Measurements from ENCODE around the gene LDLRAD4. TPM values are rescaled to one million over a fixed set of nuclear protein-coding genes. Genes with fewer than 3 reads are reported as not detected.

The LDLRAD4 gene
- total RNA-seq, 1 donor, result 0.54 TPM

- TF ChIP-seq, protein P1, sequence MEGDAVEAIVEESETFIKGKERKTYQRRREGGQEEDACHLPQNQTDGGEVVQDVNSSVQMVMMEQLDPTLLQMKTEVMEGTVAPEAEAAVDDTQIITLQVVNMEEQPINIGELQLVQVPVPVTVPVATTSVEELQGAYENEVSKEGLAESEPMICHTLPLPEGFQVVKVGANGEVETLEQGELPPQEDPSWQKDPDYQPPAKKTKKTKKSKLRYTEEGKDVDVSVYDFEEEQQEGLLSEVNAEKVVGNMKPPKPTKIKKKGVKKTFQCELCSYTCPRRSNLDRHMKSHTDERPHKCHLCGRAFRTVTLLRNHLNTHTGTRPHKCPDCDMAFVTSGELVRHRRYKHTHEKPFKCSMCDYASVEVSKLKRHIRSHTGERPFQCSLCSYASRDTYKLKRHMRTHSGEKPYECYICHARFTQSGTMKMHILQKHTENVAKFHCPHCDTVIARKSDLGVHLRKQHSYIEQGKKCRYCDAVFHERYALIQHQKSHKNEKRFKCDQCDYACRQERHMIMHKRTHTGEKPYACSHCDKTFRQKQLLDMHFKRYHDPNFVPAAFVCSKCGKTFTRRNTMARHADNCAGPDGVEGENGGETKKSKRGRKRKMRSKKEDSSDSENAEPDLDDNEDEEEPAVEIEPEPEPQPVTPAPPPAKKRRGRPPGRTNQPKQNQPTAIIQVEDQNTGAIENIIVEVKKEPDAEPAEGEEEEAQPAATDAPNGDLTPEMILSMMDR (IDR thresholded peaks at IDR 0.05; ENCODE audit: insufficient read depth, low read length), result no peak
- no peak for DNase-seq (ENCODE audit: low read depth)
Measured at GRCh38 chr18:13545514-13545913, 327.0 kb downstream of the LDLRAD4 start.

GRCh38 chr18:13545955-13546354, 327.4 kb downstream of the LDLRAD4 start:
- DNase-seq (ENCODE audit: low read depth), result no peak
- H3K4me3 ChIP-seq (ENCODE audit: low read depth, low read length), result no peak overlapping the region
- TF ChIP-seq, protein P1 (IDR thresholded peaks at IDR 0.05; ENCODE audit: insufficient read depth, low read length), result no peak

More at GRCh38 chr18:13545514-13545913, 327.0 kb downstream of the LDLRAD4 start:
- H3K4me3 ChIP-seq (ENCODE audit: low read depth, low read length), result no peak overlapping the region

DNA sequence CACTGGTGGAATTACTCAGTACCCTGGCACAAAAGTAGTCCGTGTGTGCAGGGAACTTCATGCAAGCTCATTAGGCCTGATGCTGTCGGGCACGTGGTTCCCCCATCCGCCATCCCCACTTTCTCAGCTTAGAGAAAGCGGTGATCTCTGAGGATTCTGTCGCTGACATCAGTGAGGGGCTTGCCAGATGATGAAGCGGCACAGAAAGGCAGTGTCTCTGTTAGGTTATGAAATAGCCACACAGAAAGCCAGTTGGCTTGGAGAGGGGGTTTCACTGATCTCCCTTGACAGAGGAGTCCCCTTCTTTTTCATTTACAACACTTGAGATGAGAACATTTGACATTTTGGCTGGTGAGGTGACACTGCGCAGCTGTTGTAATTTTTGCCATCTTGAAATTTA, 328.1 kb downstream of the LDLRAD4 start:
- no peak for DNase-seq (ENCODE audit: low read depth)
- no peak overlapping the region for H3K4me3 ChIP-seq (ENCODE audit: low read depth, low read length)
- TF ChIP-seq, protein P1 (IDR thresholded peaks at IDR 0.05; ENCODE audit: insufficient read depth, low read length), result no peak

GRCh38 chr18:13547347-13547746, 328.8 kb downstream of the LDLRAD4 start:
- TF ChIP-seq, protein P1 (IDR thresholded peaks at IDR 0.05; ENCODE audit: insufficient read depth, low read length), result no peak
- DNase-seq (ENCODE audit: low read depth), result no peak
- no peak overlapping the region for H3K4me3 ChIP-seq (ENCODE audit: low read depth, low read length)

- DNase-seq (ENCODE audit: low read depth), result no peak
- TF ChIP-seq, protein P1 (IDR thresholded peaks at IDR 0.05; ENCODE audit: insufficient read depth, low read length), result no peak
- no peak overlapping the region for H3K4me3 ChIP-seq (ENCODE audit: low read depth, low read length)
Measured at GRCh38 chr18:13548106-13548819, 329.7 kb downstream of the LDLRAD4 start.

- H3K4me3 ChIP-seq (ENCODE audit: low read depth, low read length), result no peak overlapping the region
- no peak for DNase-seq (ENCODE audit: low read depth)
- TF ChIP-seq, protein P1 (IDR thresholded peaks at IDR 0.05; ENCODE audit: insufficient read depth, low read length), result no peak
Measured at GRCh38 chr18:13548966-13549879, 330.7 kb downstream of the LDLRAD4 start.
